HG03039 (cell line): ENCODE results near the gene LDB2.

Experiments used
- ATAC-seq: cut with Tn5 transposase; IDR thresholded peaks from one replicate; pipeline ENCODE4 v1.9.1; 2021; ENCODE audit warnings: mild to moderate bottlenecking, moderate library complexity; ENCODE audit not compliant: unreplicated experiment

Gene LDB2

GRCh38 chr4:16759931-16760582 is 138.4 kb downstream of the LDB2 start:
- ATAC-seq, result no peak

GRCh38 chr4:16758816-16759215 is 139.6 kb downstream of the LDB2 start:
- ATAC-seq, result no peak

DNA sequence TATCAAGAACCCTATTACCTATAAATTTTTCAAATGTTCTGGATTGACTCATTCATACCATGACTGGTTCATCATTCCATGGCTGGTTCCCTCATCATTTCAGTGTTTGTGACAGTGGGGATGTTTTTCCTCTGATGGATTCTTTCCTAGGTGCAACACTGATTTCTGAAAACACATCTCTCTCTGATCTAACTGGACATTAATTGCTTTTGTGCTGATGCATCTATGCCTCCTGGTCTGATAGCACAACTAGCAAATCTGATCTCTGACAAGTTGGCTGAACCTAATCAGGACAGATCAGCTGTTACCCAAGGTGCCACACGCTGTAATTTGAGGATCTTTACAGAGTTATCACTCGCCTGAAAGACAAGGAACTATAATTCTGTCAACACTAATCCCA is 140.2 kb downstream of the LDB2 start:
- ATAC-seq, result no peak

DNA sequence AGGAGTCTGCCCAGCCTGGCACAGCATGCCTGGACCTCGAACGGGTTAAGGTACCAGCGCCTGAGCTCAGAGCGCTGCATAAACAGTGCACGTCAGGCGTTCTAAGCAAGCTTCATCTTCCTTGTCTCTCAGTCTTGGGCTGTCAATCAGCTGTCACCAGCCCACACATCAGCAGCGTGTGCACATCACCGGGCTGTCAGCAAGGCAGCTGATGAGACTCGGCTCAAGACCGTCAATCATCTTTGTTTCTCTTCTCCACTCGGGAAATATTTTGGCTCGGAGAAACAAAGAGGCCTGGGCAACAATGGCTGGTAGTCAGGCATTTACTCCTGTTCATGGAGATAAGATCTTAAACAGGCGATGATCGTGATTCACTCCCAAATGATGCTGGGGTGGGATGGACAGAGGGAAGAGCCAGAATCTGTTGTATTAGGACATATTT is 141.3 kb downstream of the LDB2 start:
- ATAC-seq, result no peak

DNA sequence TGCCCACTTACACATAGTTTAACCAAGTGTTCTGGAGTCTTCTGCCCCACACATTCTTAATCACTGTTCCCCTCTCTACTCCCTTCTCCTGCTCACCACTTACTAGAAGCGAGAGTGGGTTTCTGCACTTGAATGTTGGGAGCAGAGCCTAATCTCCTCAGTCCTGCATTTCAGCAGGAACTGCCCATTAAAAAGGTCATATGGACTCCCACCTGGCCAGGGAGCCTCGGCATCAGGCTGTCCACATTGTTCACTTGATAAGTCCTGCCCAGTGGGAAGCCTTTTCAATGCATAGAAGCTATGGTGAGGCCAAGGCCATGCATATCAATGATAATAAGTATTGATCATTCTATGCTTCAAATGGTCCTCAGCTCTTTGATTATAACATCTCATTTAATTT is 144.3 kb downstream of the LDB2 start:
- ATAC-seq, result no peak

DNA sequence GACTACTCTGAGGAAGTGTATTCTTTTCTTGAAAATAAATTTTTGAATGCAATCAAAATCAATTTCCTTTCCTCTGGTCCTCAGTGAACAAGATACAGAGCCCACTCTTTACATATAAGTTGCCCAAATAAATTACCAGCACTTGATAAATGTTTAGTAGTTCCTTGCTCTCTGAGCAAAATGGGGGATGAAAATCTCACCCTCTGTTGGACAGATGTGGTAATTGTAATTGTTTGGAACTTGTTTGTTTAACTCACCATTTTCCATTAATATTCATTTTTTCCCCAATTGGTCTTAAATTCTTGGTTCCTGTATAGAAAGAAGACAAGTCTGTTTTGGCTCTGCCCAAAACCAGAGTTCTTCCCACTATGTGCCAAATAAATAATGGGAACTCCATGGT is 146.3 kb downstream of the LDB2 start:
- no peak for ATAC-seq

GRCh38 chr4:16750882-16751642 is 147.4 kb downstream of the LDB2 start:
- no peak for ATAC-seq

GRCh38 chr4:16750216-16750615 is 148.2 kb downstream of the LDB2 start:
- ATAC-seq, result no peak

DNA sequence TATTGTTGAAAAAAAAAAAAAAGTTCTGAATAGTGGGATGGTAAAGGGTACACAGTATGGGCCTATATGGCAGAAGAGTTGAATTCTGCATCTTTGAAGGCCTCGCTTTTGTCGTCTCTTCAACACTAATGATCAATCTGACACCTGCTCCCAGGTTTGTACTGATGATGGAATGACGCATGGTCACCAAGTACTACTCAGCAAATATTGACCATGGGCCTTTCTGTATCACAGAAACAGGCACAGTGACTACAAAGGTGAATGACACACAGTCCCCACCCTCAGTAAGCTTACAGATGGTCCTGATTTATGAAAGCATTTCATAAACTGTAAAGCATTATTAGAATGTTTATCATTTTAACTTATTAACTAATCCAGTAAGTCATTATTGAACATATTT is 152.6 kb downstream of the LDB2 start:
- no peak for ATAC-seq

DNA sequence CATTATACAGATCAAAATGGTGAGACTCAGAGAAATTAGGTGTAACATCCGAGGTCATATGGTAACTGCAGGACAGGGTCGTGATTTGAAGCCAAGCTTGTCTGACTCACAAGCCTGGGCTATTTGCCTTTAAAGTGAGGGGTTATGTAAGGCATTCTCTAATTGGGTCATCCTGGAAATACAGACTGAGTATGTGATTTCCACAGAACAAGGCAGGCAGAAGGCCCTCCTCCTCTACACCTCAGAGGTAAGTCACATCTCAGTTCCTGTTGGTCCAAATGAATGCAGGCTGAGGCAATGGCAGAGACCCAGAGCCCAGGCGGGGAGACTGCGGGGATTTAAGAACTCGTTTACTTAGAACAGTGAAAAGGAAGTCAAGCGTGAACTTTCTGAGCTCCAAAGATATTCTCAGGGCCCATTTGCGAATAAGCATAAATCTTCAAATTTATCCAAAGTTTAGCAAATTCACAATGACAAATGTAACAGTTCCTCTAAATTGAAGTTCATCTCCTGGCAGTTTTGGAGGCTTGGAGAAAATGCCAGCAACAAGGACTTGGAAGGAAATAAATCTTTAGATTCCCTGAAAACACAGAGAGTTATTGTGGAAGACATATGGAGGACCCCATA is 153.3 kb downstream of the LDB2 start:
- no peak for ATAC-seq

DNA sequence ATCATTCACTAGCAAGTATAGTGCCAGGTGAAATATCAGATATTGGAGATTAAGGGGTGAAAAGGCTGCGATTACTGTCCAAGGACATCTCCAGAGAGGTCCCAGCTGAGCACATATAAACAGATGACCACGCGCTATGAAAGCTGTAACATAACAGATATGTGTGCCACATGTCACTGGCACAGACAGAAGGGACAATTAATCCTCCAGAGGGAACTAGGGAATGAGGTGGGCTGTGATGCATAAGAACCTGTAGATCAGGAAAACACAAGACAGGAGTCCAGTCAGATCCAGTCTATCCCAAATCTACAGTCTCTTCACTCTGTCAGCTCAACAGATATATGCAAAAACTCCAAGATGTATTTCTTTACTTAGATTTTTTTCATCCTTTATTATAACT is 157.2 kb downstream of the LDB2 start:
- no peak for ATAC-seq

- ATAC-seq, result no peak
Observed at GRCh38 chr4:16739997-16740624, 158.3 kb downstream of the LDB2 start.

GRCh38 chr4:16738558-16738957 is 159.9 kb downstream of the LDB2 start:
- no peak for ATAC-seq

DNA sequence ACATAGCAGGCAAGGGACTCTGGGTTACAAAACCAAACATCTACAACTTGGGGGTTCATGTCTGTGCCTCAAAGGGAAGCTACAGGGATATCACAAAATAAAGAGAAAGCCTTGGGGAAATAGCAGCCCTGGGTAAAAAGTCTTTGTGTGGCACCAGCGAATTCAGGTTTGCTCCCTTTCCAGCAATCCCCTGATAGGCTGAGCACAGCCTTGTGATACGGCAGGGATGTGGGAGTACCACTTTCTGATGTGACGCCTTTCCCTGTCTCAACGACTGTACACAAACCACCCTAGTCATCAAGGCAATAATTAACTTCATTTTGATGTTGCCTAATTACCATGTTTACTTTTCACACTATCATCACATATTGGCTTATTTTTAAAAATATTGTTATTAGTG is 164.9 kb downstream of the LDB2 start:
- no peak for ATAC-seq

GRCh38 chr4:16732741-16733140 is 165.7 kb downstream of the LDB2 start:
- no peak for ATAC-seq

DNA sequence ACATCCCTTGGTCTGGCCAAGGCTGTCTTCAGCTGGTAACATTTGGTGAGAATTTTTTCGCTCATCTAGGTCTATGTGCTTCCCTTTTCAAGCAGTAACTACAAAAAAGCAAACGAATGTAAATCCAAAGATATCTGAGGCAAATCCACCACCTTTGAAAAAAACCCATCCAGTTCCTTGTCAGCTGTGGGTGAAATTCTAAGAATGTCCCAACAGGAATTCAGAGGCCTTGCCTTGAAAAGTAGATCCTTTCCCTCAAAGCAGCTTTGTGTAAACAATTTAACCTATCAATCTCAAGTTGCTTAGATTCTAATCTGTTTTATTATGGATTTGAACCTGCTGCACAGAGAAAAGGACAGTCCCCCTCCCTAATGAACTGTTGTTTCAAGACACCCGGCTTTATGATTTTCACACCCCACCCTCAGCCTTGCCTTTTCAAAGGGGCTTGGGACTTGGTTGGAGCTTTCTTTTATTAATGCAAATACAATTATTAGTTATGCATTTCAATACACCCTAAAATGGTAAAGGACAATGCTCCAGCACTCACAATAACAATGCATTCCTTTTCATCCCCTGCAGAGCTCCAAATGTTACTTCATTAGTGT is 166.6 kb downstream of the LDB2 start:
- no peak for ATAC-seq

DNA sequence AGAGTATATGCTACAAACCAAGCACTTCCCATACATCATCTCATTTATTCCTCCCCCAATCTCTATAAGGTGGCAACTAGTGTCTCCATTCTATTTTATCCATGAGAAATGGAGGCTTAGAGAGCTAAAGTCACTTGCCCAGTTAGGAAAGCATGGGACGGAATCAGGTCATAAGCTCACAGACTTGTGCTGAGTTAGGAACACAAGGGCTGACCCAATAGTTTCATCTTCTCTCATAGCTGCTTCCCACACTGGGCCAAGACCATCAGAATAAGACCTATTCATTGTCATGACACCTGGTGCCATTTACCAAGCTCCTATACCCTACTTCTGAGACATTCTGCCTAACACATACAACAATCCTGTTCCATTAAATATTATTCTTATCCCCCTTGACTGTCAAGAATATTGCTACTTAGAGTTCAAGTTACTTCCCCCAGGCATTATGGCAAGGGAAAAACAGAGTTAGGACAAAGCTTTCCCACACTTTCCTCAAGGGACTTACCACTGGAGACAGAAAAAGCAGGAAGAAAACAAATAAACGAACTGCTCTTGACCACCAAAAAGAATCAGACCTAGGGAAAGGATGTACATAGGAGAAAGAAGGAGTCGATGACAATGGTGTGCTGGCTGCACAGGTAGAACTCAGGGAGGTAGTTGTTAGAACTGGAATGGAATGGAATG is 167.8 kb downstream of the LDB2 start:
- ATAC-seq, result no peak

DNA sequence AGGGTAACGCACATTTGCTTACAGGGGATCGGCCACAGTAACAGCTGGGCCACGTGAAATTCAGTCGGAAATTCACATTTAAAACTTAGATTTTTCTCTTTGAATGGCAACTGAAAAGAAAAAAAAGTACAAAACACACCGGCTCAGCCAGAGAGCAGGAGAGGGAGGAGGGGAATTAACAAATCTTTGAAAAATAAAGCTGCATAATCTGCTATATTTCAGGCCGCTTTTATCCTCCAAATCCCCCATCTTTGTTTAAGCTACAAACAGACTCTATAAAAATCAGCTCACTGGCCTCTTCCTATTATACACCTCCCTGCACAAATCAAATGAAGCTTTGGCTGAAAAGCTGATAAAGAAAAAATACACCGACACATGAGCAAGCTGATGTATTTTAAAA is 169.1 kb downstream of the LDB2 start:
- ATAC-seq, result no peak

DNA sequence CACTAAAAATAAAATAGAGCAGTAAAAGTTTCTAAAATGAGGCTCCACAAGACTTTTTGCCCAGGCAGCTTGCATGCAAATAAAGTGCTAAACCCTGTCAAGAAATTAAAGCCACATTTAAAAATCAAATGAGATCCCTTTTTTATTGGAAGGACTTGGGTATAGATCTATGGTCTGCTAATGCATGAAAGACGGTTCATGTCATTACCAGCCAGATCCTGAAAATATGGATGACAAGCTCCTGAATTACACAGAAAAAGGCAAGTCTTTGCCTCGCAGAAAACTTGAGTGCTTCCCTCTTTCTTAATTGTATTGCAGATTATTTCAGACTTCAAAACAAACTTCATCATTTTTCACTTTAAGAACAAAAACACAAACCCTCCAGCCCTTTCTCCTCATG is 169.6 kb downstream of the LDB2 start:
- no peak for ATAC-seq

DNA sequence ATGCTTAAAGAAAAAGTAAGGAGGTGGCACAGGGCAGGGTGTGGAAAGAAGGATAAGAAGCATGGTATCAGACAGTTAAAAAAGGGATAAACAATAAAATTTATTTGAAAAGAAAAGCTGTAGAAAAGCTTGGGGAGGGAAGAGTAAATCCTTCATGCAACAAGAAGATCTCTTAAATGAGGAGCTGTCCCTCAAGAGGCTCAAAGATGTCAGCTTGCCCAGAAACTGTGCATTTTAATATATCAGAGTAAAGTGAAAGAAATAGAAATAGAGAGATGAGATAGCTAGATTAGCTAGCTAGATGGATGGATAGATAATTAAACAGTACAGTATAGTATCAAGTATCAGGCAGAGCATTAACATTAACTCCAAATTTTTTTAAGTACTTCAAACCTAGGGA is 170.3 kb downstream of the LDB2 start:
- no peak for ATAC-seq

- ATAC-seq, result no peak
Observed at GRCh38 chr4:16727218-16727617, 171.2 kb downstream of the LDB2 start.
